Measurements from ENCODE around the gene KDM4C.

GRCh38 chr9:6757456-6758247, at the start of gene KDM4C:
- TF ChIP-seq CTCF (conservative IDR thresholded peaks at IDR 0.05 in 1 of 2, IDR thresholded peaks at IDR 0.05 in 1 of 2; ENCODE audit: low read depth in 1 of 2, low read length in 2 of 2) (no peak), EZH2 (IDR thresholded peaks at IDR 0.05; ENCODE audit: low read length, missing control alignments) (no peak)
